ENCODE data around the gene SAMD8. TPM values are rescaled to one million over a fixed set of nuclear protein-coding genes. Genes with fewer than 3 reads are reported as not detected.
"Not testable (repeated sequence)": the region's sequence is repeated elsewhere in the genome, so short reads cannot be mapped to it uniquely, and the experiment has no call there.

SAMD8 gene
- total RNA-seq, 2 donors from 2014 or later, result 20.9 to 23.5 TPM

DNA sequence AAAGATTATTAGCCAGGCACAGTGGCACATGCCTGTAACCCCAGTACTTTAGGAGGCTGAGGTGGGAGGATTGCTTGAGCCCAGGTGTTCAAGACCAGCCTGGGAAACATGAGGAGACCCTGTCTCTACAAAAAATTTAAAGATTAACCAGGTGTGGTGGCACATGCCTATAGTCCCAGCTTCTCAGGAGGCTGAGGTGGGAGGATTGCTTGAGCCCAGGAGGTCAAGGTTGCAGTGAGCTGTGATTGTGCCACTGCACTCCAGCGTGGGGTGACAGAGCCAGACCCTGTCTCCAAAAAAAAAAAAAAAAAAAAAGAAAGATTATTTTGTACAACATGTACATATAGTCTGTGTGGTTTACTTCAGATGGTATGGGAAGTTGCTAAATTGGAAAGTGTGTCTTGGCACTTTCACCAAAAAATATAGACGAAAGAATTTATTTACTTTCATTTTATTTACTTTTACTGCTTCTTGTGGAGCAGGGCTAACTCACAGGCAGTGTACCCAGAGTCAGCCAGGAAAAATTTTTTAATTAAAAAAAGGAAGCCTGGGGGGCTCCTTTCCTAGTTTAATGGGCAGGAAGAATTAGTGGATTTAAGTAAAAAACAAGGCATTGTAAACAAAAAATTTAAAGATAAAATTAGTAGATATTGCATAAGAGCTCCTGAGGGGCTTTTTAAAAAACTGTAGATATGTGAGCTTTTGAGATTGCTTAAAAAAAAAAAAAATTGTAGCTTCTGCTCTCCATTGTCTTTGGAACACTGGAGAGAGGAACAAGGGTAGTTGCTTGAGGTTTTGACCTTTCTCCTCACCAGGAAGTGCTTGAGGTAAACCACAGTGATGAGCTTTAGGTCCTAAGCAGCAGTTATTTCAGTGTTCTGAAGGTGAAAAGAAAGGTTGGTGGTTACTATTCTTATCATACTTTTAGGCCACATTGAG, 54.5 kb downstream of the SAMD8 start:
- peak; percentile 73 to 84 for ATAC-seq
- peaks cover 5% of the 10 kb centered on the region for H3K36me3 Mint-ChIP-seq

GRCh38 chr10:75166623-75166972, 55.1 kb downstream of the SAMD8 start:
- H3K27ac Mint-ChIP-seq, result peak overlapping the region; percentile 42 to 80
- DNase-seq (ENCODE audit: low spot score), result no peak
- peaks cover 5% of the 10 kb centered on the region for H3K36me3 Mint-ChIP-seq
- H3K27me3 Mint-ChIP-seq, result no peaks in the 10 kb centered on the region
- peak in 1 of 2 donors; percentile 27 for ATAC-seq
- no peaks in the 10 kb centered on the region for H3K9me3 Mint-ChIP-seq
- peaks cover 16 to 30% of the 10 kb centered on the region in 2 donors for H3K4me1 Mint-ChIP-seq (ENCODE audit: low read depth in 2 of 2)
- peak overlapping the region; percentile 58 for H3K4me3 Mint-ChIP-seq

More for the DNA sequence above, 54.5 kb downstream of the SAMD8 start:
- no peaks in the 10 kb centered on the region for H3K9me3 Mint-ChIP-seq
- DNase-seq (ENCODE audit: low spot score), result no peak
- peak overlapping the region; percentile 42 to 80 for H3K27ac Mint-ChIP-seq
- no peaks in the 10 kb centered on the region for H3K27me3 Mint-ChIP-seq
- H3K4me3 Mint-ChIP-seq, result peak overlapping the region; percentile 58
- H3K4me1 Mint-ChIP-seq (ENCODE audit: low read depth in 2 of 2), result peaks cover 16 to 33% of the 10 kb centered on the region in 2 donors

- Mint-ChIP-seq H3K27me3 (no peaks in the 10 kb centered on the region), H3K4me3 (no peak overlapping the region), H3K9me3 (no peaks in the 10 kb centered on the region), H3K4me1 (ENCODE audit: low read depth in 2 of 2) (peaks cover 14 to 30% of the 10 kb centered on the region in 2 donors), H3K36me3 (peaks cover 5% of the 10 kb centered on the region), H3K27ac (no peak overlapping the region)
- ATAC-seq (no peak), DNase-seq (ENCODE audit: low spot score) (no peak)
These were observed 56.8 kb downstream of the SAMD8 start for GRCh38 chr10:75168275-75168674.

DNA sequence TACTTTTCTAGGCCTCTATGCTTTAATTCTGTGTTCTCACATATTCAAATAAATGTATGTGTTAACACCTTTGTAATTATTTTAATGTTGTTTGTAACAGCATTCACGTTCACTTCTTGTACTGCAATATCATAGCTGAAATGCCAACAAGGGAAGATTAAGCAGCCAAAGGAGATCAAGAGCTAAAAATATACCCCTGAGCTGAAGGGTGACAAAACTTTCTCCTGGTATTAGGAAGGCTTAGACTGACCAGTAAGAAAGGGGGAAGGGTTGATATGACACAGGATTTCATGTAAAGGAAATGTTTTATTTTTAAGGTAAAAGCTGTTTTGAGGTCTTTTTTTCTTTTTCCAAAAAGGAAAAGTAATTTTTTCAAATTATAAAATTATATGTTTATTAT, 58.8 kb downstream of the SAMD8 start:
- H3K4me3 Mint-ChIP-seq, result no peak overlapping the region
- H3K27me3 Mint-ChIP-seq, result no peaks in the 10 kb centered on the region
- H3K36me3 Mint-ChIP-seq, result peaks cover 5% of the 10 kb centered on the region
- no peak for ATAC-seq
- peaks cover 15 to 29% of the 10 kb centered on the region in 2 donors for H3K4me1 Mint-ChIP-seq (ENCODE audit: low read depth in 2 of 2)
- no peak for DNase-seq (ENCODE audit: low spot score)
- H3K9me3 Mint-ChIP-seq, result no peaks in the 10 kb centered on the region
- no peak overlapping the region for H3K27ac Mint-ChIP-seq

DNA sequence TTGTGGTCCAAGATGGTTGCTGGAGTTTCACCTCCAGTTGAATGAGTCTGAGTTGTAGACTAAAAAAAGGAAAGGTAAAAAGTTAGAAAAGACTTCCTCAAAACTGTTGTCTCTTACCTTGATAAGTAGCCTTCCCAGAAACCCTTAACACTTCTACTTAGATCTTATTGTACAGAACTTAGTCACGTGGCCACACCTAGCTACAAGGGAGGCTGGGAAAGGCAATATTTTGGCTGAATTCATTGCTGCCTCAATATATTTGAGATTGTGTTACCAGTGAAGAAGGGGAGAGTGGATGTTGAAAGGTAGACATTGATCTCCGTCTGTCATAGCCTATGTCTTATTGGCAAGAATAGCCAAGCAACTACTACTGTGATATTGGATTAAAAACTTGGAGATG, 63.6 kb downstream of the SAMD8 start:
- ATAC-seq (no peak), DNase-seq (ENCODE audit: low spot score) (no peak)
- Mint-ChIP-seq H3K9me3 (no peaks in the 10 kb centered on the region), H3K27me3 (no peaks in the 10 kb centered on the region), H3K4me3 (no peak overlapping the region), H3K27ac (no peak overlapping the region), H3K36me3 (peaks cover 5% of the 10 kb centered on the region), H3K4me1 (ENCODE audit: low read depth in 2 of 2) (peaks cover 21 to 25% of the 10 kb centered on the region in 2 donors)

GRCh38 chr10:75176046-75176445, 64.6 kb downstream of the SAMD8 start:
- no peaks in the 10 kb centered on the region for H3K9me3 Mint-ChIP-seq
- no peaks in the 10 kb centered on the region for H3K27me3 Mint-ChIP-seq
- H3K4me1 Mint-ChIP-seq (ENCODE audit: low read depth in 2 of 2), result peaks cover 21 to 25% of the 10 kb centered on the region in 2 donors
- H3K4me3 Mint-ChIP-seq, result peak overlapping the region; percentile 11
- H3K36me3 Mint-ChIP-seq, result peaks cover 5% of the 10 kb centered on the region
- H3K27ac Mint-ChIP-seq, result peak overlapping the region; percentile 6 to 15
- ATAC-seq (peak; percentile 77 to 80), DNase-seq (ENCODE audit: low spot score) (peak; percentile 62)

DNA sequence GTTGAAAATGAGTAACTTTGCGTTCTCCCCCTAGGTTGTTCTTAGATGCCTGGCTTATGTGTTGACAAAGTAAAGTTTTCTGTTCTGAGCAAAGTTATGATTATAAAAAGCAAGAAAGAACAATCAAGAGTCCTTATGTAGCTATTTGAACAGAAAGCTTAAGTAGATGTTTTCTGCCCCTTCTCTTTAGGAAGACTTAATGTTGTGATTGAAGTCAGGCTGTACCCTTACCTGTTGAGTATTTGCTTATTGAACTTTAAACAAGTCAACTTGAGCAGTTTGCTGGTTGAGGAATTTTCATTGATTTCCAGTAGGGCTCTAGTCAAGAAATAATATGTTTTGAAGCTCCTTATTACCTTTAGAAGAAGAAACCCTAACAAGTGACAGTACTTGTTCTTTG, 65.3 kb downstream of the SAMD8 start:
- Mint-ChIP-seq H3K27ac (peak overlapping the region; percentile 6 to 15), H3K27me3 (no peaks in the 10 kb centered on the region), H3K36me3 (peaks cover 5% of the 10 kb centered on the region), H3K4me3 (no peak overlapping the region), H3K4me1 (ENCODE audit: low read depth in 2 of 2) (peaks cover 21 to 25% of the 10 kb centered on the region in 2 donors), H3K9me3 (no peaks in the 10 kb centered on the region)
- DNase-seq (ENCODE audit: low spot score) (no peak), ATAC-seq (no peak)

DNA sequence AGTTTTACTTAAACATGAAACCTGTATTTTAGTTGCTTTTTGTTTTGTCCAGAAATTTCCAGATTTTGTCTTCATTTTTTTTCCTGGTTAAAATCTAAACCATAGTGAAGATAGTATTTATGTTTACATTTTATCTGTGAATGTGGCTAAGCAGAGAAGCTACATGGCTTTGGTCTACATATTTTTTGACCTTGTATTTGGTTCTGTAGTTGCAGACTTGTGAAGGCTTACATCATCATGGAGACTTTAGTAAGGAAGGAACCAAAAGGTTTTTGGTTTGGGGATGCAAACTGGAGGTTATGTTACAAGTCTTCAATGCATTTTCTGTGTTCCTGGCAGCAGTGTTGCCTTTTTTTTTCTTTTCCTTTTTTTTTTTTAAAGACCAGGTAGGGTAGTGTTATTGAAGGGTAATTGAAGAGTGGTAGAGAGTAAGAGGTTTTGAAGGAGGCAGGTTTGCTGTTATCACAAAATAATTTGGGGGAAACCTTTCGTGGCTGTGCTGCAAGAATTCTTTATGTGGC, 68.3 kb downstream of the SAMD8 start:
- no peak overlapping the region for H3K4me3 Mint-ChIP-seq
- H3K36me3 Mint-ChIP-seq, result peaks cover 5% of the 10 kb centered on the region
- no peak for ATAC-seq
- no peaks in the 10 kb centered on the region for H3K27me3 Mint-ChIP-seq
- H3K9me3 Mint-ChIP-seq, result no peaks in the 10 kb centered on the region
- H3K27ac Mint-ChIP-seq, result peak overlapping the region; percentile 21 to 36
- peaks cover 21 to 24% of the 10 kb centered on the region in 2 donors for H3K4me1 Mint-ChIP-seq (ENCODE audit: low read depth in 2 of 2)
- DNase-seq (ENCODE audit: low spot score), result no peak

GRCh38 chr10:75180592-75180991, 69.1 kb downstream of the SAMD8 start:
- H3K4me3 Mint-ChIP-seq, result no peak overlapping the region
- H3K36me3 Mint-ChIP-seq, result peaks cover 5% of the 10 kb centered on the region
- H3K4me1 Mint-ChIP-seq (ENCODE audit: low read depth in 2 of 2), result peaks cover 17 to 19% of the 10 kb centered on the region in 2 donors
- DNase-seq (ENCODE audit: low spot score) (no peak), ATAC-seq (no peak)
- no peaks in the 10 kb centered on the region for H3K27me3 Mint-ChIP-seq
- H3K9me3 Mint-ChIP-seq, result no peaks in the 10 kb centered on the region
- no peak overlapping the region for H3K27ac Mint-ChIP-seq

DNA sequence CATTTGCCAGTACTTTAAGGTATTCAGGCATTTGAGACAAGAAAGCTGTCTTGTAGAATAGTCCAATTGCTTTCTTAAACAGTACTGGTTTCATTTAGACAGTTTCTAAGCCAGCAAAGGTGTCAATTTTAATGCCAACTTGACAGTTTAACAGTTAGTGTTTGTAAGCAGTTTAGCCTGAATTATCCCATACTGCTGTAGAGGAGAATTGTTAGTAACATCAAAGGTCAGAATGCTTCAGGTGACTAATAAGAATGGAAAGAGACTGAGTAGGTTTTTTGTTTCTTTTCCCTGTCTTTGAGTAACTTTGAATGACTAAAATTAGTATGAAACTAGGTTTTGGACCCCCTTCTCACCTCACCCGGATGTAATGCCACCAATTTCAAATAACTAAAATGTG, 69.6 kb downstream of the SAMD8 start:
- Mint-ChIP-seq H3K27ac (no peak overlapping the region), H3K36me3 (peaks cover 5% of the 10 kb centered on the region), H3K4me3 (no peak overlapping the region), H3K27me3 (no peaks in the 10 kb centered on the region), H3K9me3 (no peaks in the 10 kb centered on the region), H3K4me1 (ENCODE audit: low read depth in 2 of 2) (peaks cover 14 to 16% of the 10 kb centered on the region in 2 donors)
- peak in 1 of 2 donors; percentile 36 for ATAC-seq
- no peak for DNase-seq (ENCODE audit: low spot score)

DNA sequence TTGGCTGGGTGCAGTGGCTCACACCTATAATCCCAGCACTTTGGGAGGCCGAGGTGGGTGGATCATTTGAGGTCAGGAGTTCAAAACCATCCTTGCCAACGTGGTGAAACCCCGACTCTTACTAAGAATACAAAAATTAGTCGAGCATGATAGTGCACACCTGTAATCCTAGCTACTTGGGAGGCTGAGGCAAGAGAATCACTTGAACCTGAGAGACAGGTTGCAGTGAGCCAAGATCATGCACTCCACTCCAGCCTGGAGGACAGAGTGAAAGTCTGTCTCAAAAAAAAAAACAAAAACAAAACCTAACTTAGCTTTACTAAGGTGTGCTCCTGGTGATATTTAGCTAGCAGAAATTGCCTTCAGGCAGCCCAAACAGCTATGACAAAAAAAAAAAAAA, 74.9 kb downstream of the SAMD8 start:
- Mint-ChIP-seq H3K9me3 (no peaks in the 10 kb centered on the region), H3K36me3 (no peaks in the 10 kb centered on the region), H3K27ac (no peak overlapping the region), H3K4me3 (no peak overlapping the region), H3K4me1 (ENCODE audit: low read depth in 2 of 2) (peaks cover 0 to 7% of the 10 kb centered on the region in 2 donors), H3K27me3 (no peaks in the 10 kb centered on the region)
- ATAC-seq, result no peak
- no peak for DNase-seq (ENCODE audit: low spot score)

- ATAC-seq (peak; percentile 77 to 78), DNase-seq (ENCODE audit: low spot score) (peak; percentile 77)
- no peaks in the 10 kb centered on the region for H3K36me3 Mint-ChIP-seq
- H3K9me3 Mint-ChIP-seq, result no peaks in the 10 kb centered on the region
- H3K4me1 Mint-ChIP-seq (ENCODE audit: low read depth in 2 of 2), result peaks cover 0 to 7% of the 10 kb centered on the region in 2 donors
- H3K27me3 Mint-ChIP-seq, result no peaks in the 10 kb centered on the region
- H3K4me3 Mint-ChIP-seq, result no peak overlapping the region
- H3K27ac Mint-ChIP-seq, result no peak overlapping the region
These were observed 76.5 kb downstream of the SAMD8 start for GRCh38 chr10:75187961-75188426.

DNA sequence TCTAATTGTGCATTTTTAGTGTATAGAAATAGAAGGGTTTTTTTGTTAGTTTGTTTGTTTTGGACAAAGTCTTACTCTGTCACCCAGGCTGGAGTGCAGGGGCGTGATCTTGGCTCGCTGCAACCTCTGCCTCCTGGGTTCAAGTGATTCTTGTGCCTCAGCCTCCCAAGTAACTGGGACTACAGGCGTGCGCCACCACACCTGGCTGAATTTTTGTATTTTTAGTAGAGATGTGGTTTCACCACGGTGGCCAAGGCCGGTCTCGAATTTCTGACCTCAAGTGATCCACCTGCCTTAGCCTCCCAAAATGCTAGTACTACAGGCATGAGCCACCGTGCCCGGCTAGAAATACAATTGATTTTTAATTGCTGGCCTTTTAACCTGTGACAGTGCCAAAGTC, 77.1 kb downstream of the SAMD8 start:
- DNase-seq (ENCODE audit: low spot score); H3K9me3 Mint-ChIP-seq; H3K27me3 Mint-ChIP-seq; H3K4me1 Mint-ChIP-seq (ENCODE audit: low read depth in 2 of 2); H3K27ac Mint-ChIP-seq; H3K4me3 Mint-ChIP-seq; H3K36me3 Mint-ChIP-seq; ATAC-seq: not testable (repeated sequence)

All from natural killer cell treated with Interleukin-12 subunit alpha and Interleukin-12 subunit beta and Interleukin-15 and Interleukin-18, amount 100 ng/mL, for 72 hours (primary cell).